Measurements from ENCODE around the gene BMPR1A.

The BMPR1A gene

DNA sequence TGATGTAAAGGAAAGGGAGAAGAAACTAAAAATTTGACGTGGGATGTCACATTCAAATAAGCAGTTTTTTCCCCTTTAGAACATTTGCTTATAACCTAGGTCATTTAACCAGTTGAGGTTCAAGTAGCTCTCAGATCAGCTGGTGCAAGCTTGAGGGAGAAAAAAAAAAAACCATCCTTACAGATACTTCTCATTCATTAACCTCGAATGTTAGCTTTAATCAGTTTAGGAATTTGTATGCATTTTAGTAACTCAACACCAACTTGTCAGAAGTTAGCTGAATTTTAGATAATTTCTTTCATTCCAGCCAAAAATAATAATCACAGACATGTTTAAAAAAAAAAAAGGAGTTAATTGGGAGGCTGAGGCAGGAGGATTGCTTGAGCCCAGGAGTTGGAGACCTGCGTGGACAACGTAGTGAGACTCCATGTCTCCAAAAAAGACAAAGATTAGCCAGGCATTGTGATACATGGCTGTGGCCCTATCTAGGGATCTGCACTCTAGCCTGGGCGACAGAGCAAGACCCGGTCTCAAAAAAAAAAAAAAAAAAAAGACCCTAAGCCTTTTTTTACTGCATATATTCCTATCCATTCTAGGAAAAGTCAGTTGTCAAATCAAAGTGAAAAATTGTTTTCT, 46.2 kb downstream of the BMPR1A start:
- no peak for DNase-seq (ENCODE audit: low read depth in 2 of 2)

GRCh38 chr10:86803156-86803555, 46.7 kb downstream of the BMPR1A start:
- DNase-seq (ENCODE audit: low read depth in 2 of 2) = no peak

DNA sequence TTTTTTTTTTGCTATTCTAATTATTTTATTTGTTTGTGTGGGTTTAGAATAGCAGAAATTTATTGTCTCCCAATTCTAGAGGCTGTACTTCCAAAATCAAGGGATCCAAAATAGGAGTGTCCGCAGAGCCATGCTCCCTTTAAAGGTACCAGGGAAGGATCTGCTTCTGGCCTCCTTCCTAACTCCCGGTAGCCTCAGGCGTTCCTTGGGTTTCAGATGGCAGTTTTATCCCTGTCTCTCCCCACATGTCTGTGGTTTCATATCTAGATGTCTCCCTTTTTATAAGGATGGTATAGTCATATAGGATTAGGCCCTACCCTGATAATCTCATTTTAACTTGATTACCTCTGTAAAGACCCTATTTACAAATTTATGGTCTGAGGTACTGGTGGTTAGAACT, 48.4 kb downstream of the BMPR1A start:
- DNase-seq (ENCODE audit: low read depth in 2 of 2) = no peak

- no peak for DNase-seq (ENCODE audit: low read depth in 2 of 2)
These were observed 56.7 kb downstream of the BMPR1A start for GRCh38 chr10:86813101-86813500.

- DNase-seq (ENCODE audit: low read depth in 2 of 2) = no peak
These were observed 57.6 kb downstream of the BMPR1A start for GRCh38 chr10:86813982-86814381.

- DNase-seq (ENCODE audit: low read depth in 2 of 2) = no peak
These were observed 58.7 kb downstream of the BMPR1A start for GRCh38 chr10:86815035-86815617.

DNA sequence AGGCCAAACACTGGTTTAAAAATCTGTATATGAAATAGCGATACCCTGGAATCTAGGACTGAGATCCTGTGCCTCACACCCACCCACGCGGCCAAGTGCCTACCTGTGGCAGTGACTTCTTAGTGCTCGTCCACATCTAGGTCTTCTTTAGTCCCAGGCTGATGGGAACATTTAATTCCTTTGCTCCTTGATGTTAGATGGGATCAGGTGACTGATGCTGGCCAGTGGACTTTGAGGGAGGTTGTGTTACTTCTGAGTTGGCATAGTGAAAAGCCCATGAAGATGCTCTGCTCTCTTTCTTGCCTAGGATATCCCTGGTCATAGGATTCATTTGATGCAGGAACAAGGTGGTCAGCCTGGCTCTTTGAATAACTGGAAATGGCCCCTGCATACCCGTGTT, 59.2 kb downstream of the BMPR1A start:
- DNase-seq (ENCODE audit: low read depth in 2 of 2) = no peak

DNA sequence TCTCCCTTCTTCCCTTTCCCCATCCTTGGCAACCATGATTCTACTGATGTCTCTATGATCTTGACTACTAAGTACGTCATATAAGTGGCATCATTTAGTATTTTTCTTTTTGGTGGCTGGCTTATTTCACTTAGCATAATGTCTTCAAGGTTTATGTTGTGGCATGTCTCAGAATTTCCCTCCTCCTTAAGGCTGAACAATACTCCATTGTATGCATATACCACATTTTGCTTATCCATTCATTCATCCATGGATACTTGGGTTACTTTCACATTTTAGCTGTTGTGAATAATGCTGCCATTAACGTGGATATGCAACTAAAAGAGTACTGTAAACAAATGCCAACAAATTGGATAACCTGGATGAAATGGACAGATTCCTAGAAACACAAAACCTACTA, 60.8 kb downstream of the BMPR1A start:
- no peak for DNase-seq (ENCODE audit: low read depth in 2 of 2)

DNA sequence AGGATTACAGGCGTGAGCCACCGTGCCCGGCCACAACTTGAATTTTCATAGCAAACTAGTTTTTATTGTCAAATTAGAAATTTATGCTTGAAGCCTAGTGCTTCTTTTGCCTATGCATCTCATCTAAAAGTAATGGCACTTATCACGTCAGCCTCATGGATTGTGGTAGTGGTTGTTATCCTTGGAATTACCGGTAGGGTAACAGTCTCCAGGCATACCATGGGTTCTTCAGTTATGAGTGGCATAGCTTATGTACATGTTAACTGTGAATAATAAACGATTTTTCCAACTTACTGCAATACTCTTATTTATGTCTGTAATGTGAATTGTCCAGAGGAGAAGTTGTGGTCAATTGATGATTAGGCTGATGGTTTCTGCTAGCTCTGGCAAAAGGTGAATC, 63.1 kb downstream of the BMPR1A start:
- DNase-seq (ENCODE audit: low read depth in 2 of 2) = no peak

DNA sequence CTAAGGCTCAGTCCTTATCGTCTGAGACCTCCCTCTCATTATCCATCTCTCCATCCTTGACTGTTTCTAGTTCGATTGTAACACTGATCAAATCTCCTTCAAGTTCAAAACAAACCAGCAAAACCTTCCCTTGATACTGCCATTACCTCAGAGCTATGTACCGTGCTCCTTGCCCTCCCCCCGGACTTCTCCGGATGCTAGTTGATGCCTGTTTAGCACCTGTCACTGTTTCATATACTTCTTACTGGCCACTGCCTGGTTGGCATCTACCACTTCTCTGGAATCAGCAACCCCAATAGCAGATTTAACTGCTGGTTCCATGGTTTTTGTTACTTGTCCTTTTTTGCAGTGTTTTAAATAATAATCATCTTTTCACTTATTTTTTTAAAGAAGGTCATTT, 64.1 kb downstream of the BMPR1A start:
- no peak for DNase-seq (ENCODE audit: low read depth in 2 of 2)

DNA sequence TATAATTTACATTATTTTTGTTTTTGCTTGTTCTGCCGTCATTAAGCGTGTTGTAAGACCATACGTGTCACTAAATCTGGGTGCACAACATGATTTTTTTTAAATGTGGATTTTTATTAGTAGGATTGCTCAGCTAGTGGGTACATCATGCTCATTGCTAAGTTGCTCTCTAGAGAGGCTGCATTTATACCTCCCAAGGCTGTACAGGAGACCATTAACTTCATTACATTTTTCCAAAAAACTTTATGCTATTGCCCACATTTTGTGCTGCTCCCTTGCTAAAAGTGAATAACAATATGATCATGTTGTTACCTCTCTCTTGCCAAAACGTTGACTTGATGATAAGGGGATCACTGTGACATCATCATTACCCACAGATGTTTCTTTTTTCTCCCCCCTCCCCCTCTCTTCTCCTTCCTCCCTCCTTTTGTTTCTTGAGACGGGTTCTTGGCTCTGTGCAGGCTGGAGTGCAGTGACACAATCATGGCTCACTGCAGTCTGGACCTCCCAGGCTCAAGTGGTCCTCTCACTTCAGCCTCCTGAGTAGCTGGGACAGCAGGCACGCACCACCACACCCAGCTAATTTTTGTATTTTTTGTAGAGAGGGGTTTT, 65.1 kb downstream of the BMPR1A start:
- no peak for DNase-seq (ENCODE audit: low read depth in 2 of 2)

GRCh38 chr10:86823565-86823964, 67.1 kb downstream of the BMPR1A start:
- no peak for DNase-seq (ENCODE audit: low read depth in 2 of 2)

- no peak for DNase-seq (ENCODE audit: low read depth in 2 of 2)
These were observed 67.7 kb downstream of the BMPR1A start for GRCh38 chr10:86824151-86824550.

DNA sequence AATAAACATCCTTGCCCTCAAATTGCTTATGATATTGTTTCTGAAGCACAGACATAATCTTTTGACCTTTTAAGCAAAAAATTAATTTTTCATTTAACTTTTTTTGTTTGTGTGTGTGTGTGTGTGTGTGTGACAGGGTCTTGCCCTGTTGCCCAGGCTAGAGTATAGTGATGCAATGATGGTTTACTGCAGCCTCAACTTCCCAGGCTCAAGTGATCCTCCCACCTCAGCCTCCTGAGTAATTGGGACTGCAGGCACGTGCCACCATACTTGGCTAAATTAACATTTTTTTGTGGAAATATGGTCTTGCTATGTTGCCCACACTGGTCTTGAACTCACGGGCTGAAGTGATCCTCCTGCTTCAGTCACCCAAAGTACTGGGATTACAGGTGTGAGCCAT, 68.9 kb downstream of the BMPR1A start:
- no peak for DNase-seq (ENCODE audit: low read depth in 2 of 2)

DNA sequence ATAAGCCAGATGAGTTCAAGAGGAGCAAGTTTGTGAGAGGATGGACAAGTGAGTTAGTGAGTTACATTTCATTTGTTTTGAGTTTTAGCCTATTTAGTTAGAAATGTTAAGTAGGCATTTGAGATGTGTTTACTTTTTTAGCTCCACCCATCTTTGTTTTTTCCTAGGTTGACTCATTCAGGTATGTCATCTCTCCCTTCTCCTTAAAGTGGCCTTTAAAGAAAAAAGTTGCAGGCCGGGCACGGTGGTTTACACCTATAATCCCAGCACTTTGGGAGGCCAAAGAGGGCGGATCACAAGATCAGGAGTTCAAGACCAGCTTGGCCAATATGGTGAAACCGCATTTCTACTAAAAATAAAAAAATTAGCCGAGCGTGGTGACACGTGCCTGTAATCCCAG, 71.2 kb downstream of the BMPR1A start:
- DNase-seq (ENCODE audit: low read depth in 2 of 2) = no peak

GRCh38 chr10:86828145-86828544, 71.7 kb downstream of the BMPR1A start:
- DNase-seq (ENCODE audit: low read depth in 2 of 2) = no peak

GRCh38 chr10:86829472-86829871, 73.1 kb downstream of the BMPR1A start:
- no peak for DNase-seq (ENCODE audit: low read depth in 2 of 2)

DNA sequence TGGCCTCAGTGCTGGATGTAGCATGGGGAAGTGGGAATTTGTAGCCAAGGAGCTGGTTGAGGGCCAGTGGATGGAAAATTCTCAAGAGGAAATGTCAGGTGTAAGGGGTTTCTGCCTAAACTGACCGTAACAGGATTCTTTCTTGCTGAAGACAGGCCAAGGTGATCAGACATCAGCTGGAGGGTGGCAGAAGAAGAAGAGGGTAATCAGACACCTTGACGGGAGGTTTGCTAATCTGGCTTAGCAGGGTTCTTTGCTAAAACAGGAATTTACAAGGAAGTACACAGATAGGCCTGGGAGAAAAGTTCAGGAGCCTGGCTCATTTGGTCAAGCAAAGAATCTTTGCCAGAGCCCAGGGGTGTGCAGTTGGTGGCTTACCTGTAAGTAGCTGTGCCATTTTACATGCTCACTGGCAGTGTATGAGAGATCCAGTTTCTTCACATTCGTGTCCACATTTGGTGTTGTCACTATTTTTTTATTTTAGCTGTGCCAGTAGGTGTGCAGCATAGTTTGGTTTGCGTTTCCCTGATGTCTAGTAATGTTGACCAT, 73.7 kb downstream of the BMPR1A start:
- DNase-seq (ENCODE audit: low read depth in 2 of 2) = no peak

DNA sequence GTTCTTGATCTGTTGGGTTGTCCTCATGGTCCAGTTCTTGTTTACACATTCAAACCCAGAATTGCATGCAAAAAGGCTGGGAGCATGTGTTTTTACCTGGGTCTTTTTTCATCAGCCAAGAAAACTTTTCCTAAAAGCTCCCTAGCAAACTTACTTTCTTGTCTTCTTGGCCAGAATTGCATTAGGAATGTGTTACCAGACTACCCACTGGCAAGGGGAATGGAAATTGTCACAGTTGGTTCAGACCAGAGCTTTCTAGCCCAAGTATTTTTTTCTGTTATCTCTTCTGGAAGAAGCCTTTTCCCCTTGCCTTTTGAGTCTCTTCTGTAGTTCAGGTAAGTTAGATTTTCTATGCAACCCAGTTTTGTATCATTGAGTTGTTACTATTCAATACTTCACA, 77.5 kb downstream of the BMPR1A start:
- DNase-seq (ENCODE audit: low read depth in 2 of 2) = no peak

- DNase-seq (ENCODE audit: low read depth in 2 of 2) = no peak
These were observed 79.6 kb downstream of the BMPR1A start for GRCh38 chr10:86836044-86836443.

- no peak for DNase-seq (ENCODE audit: low read depth in 2 of 2)
These were observed 81.2 kb downstream of the BMPR1A start for GRCh38 chr10:86837663-86838062.

- no peak for DNase-seq (ENCODE audit: low read depth in 2 of 2)
These were observed 84.1 kb downstream of the BMPR1A start for GRCh38 chr10:86840498-86840897.

DNA sequence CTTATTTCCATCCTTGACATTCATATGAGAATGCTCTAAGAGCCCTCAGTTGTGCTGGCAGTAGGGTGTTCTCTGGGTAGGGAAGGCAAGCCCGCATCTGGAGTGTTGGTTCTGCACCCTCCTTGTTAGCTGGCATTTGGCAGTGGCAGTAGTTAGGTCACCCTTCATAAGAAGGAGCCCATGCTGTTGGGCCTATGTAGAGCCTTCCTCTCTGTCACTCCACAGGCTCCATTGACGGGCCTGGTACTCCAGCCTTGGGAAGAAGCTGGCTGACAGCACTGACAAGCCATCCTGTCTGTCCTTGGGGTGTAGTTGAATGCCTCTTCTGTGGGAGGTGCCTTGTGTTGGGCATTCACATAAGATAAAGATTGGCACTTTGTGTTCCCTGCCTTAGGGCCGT, 89.7 kb downstream of the BMPR1A start:
- no peak for DNase-seq (ENCODE audit: low read depth in 2 of 2)

All from activated CD8-positive, alpha-beta memory T cell treated with anti-CD3 and anti-CD28 coated beads for 4 hours (primary cell).